RWPE2 (cell line): ENCODE measurements around the gene EIF4G1.
"Not testable (repeated sequence)": the region's sequence is repeated elsewhere in the genome, so short reads cannot be mapped to it uniquely, and the experiment has no call there.

ENCODE experiments used
- ATAC-seq: fragments of 200-7000 bp; cut with Tn5 transposase; 3 replicates; pipeline ENCODE4 v1.9.1; 2021; ENCODE audit warnings: low read depth
- DNase-seq: peaks from one replicate; pipeline ENCODE4 v3.0.0-alpha.2; 2020; ENCODE audit warnings: low spot score
- H3K27ac ChIP-seq: fragments of 450-650 bp; 2 replicates; pipeline ENCODE4 v1.5.1; 2017; ENCODE audit warnings: mild to moderate bottlenecking; ENCODE audit not compliant: poor library complexity, severe bottlenecking
- H3K27me3 ChIP-seq: fragments of 250-450 bp; sonication (Bioruptor Pico); 2 replicates; pipeline ENCODE4 v1.5.1; 2021; ENCODE audit warnings: mild to moderate bottlenecking, moderate library complexity; ENCODE audit not compliant: insufficient read depth, poor library complexity, severe bottlenecking
- H3K36me3 ChIP-seq: fragments of 250-450 bp; sonication (Bioruptor Pico); 2 replicates; pipeline ENCODE4 v1.5.1; 2020; ENCODE audit warnings: low read depth, mild to moderate bottlenecking, moderate library complexity
- H3K4me1 ChIP-seq: fragments of 250-450 bp; sonication (Bioruptor Pico); 2 replicates; pipeline ENCODE4 v1.5.1; 2021; ENCODE audit warnings: mild to moderate bottlenecking, moderate library complexity; ENCODE audit not compliant: insufficient read depth, poor library complexity, severe bottlenecking
- H3K4me3 ChIP-seq: fragments of 250-450 bp; sonication (Bioruptor Pico); 2 replicates; pipeline ENCODE4 v1.5.1; 2021; ENCODE audit warnings: mild to moderate bottlenecking, moderate library complexity; ENCODE audit not compliant: severe bottlenecking
- H3K9me3 ChIP-seq: fragments of 250-450 bp; sonication (Bioruptor Pico); 2 replicates; pipeline ENCODE4 v1.5.1; 2021; ENCODE audit warnings: mild to moderate bottlenecking, moderate library complexity; ENCODE audit not compliant: severe bottlenecking
- CTCF ChIP-seq: fragments of 450-650 bp; IDR thresholded peaks from one replicate; pipeline ENCODE4 v1.5.1; 2017; ENCODE audit warnings: mild to moderate bottlenecking, moderate library complexity; ENCODE audit not compliant: poor library complexity, severe bottlenecking

The EIF4G1 gene

DNA sequence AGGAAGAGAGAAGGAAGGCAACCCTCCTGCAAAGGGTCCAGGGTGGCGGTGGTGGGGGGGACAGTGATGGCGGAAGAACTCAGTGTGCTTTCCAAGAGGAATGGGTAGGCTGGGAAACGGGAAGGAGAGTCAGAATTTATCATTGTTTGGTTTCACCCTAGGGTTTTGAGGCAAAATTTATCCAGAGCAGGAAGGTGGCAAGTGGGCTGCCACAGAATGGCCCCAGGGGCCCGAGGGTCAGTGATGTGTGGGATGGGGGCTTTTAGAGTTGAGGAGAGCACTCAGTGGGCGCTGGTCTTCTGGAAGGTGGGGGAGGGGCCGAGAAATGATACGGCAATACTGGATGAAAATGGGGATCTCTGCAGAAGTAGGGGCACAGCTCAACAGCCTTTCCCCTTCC lies 23.6 kb downstream of the EIF4G1 start:
- Histone ChIP-seq H3K36me3 (peaks cover 41% of the 10 kb centered on the region), H3K4me3 (no peak overlapping the region), H3K27ac (no peak overlapping the region), H3K4me1 (peaks cover 30% of the 10 kb centered on the region), H3K27me3 (no peaks in the 10 kb centered on the region), H3K9me3 (no peaks in the 10 kb centered on the region)
- TF ChIP-seq CTCF = no peak
- DNase-seq (no peak), ATAC-seq (no peak)

GRCh38 chr3:184338511-184338945 lies 24.1 kb downstream of the EIF4G1 start:
- no peak overlapping the region for H3K4me3 ChIP-seq
- H3K4me1 ChIP-seq = peaks cover 25% of the 10 kb centered on the region
- no peaks in the 10 kb centered on the region for H3K27me3 ChIP-seq
- ATAC-seq = no peak
- H3K27ac ChIP-seq = peak overlapping the region; percentile 1
- peaks cover 41% of the 10 kb centered on the region for H3K36me3 ChIP-seq
- DNase-seq = no peak
- no peak for TF ChIP-seq CTCF
- no peaks in the 10 kb centered on the region for H3K9me3 ChIP-seq

DNA sequence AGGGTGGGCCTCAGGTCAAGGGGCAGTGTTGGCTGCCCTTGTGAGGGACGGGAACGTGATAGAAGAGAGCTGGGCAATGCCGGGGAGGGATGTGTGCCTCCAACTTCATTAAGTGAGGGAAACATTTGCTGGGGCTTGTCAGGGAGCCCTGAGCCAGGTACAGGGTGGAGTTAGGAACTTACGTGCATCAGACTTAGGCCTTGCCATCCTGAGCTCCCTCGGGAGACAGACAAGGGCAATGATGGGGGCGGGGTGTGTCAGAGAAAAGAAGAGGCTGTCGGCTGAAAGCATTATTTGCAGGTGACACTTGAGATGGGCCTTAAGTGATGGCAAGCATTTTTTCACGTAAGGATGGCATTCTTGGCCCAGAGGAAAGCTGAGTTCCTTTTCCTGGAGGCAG lies 24.6 kb downstream of the EIF4G1 start:
- Histone ChIP-seq H3K27me3 (no peaks in the 10 kb centered on the region), H3K9me3 (no peaks in the 10 kb centered on the region), H3K4me3 (no peak overlapping the region), H3K36me3 (peaks cover 40% of the 10 kb centered on the region), H3K4me1 (peaks cover 20% of the 10 kb centered on the region), H3K27ac (peak overlapping the region; percentile 1)
- ATAC-seq (no peak), DNase-seq (no peak)
- TF ChIP-seq CTCF = no peak

DNA sequence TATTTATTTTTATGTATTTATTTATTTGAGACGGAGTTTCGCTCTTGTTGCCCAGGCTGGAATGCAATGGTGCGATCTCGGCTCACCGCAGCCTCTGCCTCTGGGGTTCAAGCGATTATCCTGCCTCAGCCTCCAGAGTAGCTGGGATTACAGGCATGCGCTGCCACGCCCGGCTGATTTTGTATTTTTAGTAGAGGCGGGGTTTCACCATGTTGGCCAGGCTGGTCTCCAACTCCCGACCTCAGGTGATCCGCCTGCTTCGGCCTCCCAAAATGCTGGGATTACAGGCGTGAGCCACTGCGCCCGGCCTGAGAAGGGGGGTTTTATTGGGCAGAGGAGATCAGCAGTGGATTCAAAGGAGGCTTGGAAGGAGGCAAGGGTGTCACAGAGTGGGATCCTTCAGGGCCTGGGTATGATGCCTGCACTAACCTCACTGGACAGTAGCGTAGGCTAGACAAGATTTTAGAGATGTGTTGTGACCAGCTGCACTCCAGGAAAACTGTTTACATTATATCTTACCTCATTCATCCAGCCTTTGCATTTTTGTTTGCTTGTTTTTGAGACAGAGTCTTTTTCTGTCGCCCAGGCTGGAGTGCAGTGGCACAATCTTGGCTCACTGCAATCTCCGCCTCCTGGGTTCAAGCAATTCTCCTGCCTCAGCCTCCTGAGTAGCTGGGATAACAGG lies 25.2 kb downstream of the EIF4G1 start:
- H3K27me3 ChIP-seq, ATAC-seq: not testable (repeated sequence)
- H3K36me3 ChIP-seq = peaks cover 36% of the 10 kb centered on the region

GRCh38 chr3:184341925-184342324 lies 27.5 kb downstream of the EIF4G1 start:
- ATAC-seq = peak; percentile 58
- H3K27me3 ChIP-seq = no peaks in the 10 kb centered on the region
- no peaks in the 10 kb centered on the region for H3K9me3 ChIP-seq
- H3K4me3 ChIP-seq = no peak overlapping the region
- TF ChIP-seq CTCF = no peak
- no peak overlapping the region for H3K27ac ChIP-seq
- peaks cover 26% of the 10 kb centered on the region for H3K36me3 ChIP-seq
- no peak for DNase-seq
- H3K4me1 ChIP-seq = peaks cover 12% of the 10 kb centered on the region

More for the DNA sequence above, 25.2 kb downstream of the EIF4G1 start:
- H3K9me3 ChIP-seq, DNase-seq, H3K4me3 ChIP-seq: not testable (repeated sequence)
- Histone ChIP-seq H3K4me1 (peaks cover 14% of the 10 kb centered on the region), H3K27ac (peak overlapping the region; percentile 1)
